ENCODE data around the gene GPR52.

Gene GPR52

GRCh38 chr1:174447866-174448530 is at the start of gene GPR52:
Gene GPR52, plus strand, starts transcription at chr1:174447964. Its CDS starts 148 bp downstream, at chr1:174448112.
- DNase-seq (ENCODE audit: extremely low read depth, low read depth): no peak
- no peak for TF ChIP-seq CTCF (IDR thresholded peaks at IDR 0.05; ENCODE audit: low read depth, low read length, missing control alignments)
- H3K4me3 ChIP-seq (replicated peaks; ENCODE audit: low read depth, low read length): no peak within 1 kb of the TSS

GRCh38 chr1:174398246-174398645 is 49.5 kb upstream of the GPR52 start:
- no peak for TF ChIP-seq CTCF (IDR thresholded peaks at IDR 0.05; ENCODE audit: low read depth, low read length, missing control alignments)
- peak; percentile 16 for DNase-seq (ENCODE audit: extremely low read depth, low read depth)
- H3K4me3 ChIP-seq (replicated peaks; ENCODE audit: low read depth, low read length): no peak overlapping the region

GRCh38 chr1:174399211-174399610 is 48.6 kb upstream of the GPR52 start:
- no peak for DNase-seq (ENCODE audit: extremely low read depth, low read depth)
- H3K4me3 ChIP-seq (replicated peaks; ENCODE audit: low read depth, low read length): no peak overlapping the region
- TF ChIP-seq CTCF (IDR thresholded peaks at IDR 0.05; ENCODE audit: low read depth, low read length, missing control alignments): no peak

GRCh38 chr1:174401075-174401474 is 46.7 kb upstream of the GPR52 start:
- TF ChIP-seq CTCF (IDR thresholded peaks at IDR 0.05; ENCODE audit: low read depth, low read length, missing control alignments): no peak
- DNase-seq (ENCODE audit: extremely low read depth, low read depth): no peak
- H3K4me3 ChIP-seq (replicated peaks; ENCODE audit: low read depth, low read length): no peak overlapping the region

- no peak overlapping the region for H3K4me3 ChIP-seq (replicated peaks; ENCODE audit: low read depth, low read length)
- no peak for DNase-seq (ENCODE audit: extremely low read depth, low read depth)
- no peak for TF ChIP-seq CTCF (IDR thresholded peaks at IDR 0.05; ENCODE audit: low read depth, low read length, missing control alignments)
Measured at GRCh38 chr1:174405219-174405618, 42.5 kb upstream of the GPR52 start.

- DNase-seq (ENCODE audit: extremely low read depth, low read depth): no peak
- no peak overlapping the region for H3K4me3 ChIP-seq (replicated peaks; ENCODE audit: low read depth, low read length)
- TF ChIP-seq CTCF (IDR thresholded peaks at IDR 0.05; ENCODE audit: low read depth, low read length, missing control alignments): no peak
Measured at GRCh38 chr1:174406421-174406820, 41.3 kb upstream of the GPR52 start.

GRCh38 chr1:174407665-174408064 is 40.1 kb upstream of the GPR52 start:
- no peak overlapping the region for H3K4me3 ChIP-seq (replicated peaks; ENCODE audit: low read depth, low read length)
- DNase-seq (ENCODE audit: extremely low read depth, low read depth): peak; percentile 26
- no peak for TF ChIP-seq CTCF (IDR thresholded peaks at IDR 0.05; ENCODE audit: low read depth, low read length, missing control alignments)
